Right renal cortex interstitium (tissue), 3 donors: ENCODE results near the gene MDC1. TPM values are rescaled to one million over a fixed set of nuclear protein-coding genes. Genes with fewer than 3 reads are reported as not detected.

Experiments used
- DNase-seq, 3 donors: peaks; one replicate each; pipeline ENCODE4 v3.0.0-alpha.2; 2013; ENCODE audit warnings: low read depth in 3 of 3, low spot score in 2 of 3
- polyA plus RNA-seq, 3 donors: library from polyadenylated mRNA; unstranded; fragments of 120-200 nt; gene quantifications; one replicate each; pipeline ENCODE4 v1.2.1, GENCODE V29; 2013; ENCODE audit not compliant: insufficient read length in 3 of 3

Gene MDC1
- polyA plus RNA-seq, 3 donors, result 33.5 to 43.4 (median 35.6) TPM

DNA sequence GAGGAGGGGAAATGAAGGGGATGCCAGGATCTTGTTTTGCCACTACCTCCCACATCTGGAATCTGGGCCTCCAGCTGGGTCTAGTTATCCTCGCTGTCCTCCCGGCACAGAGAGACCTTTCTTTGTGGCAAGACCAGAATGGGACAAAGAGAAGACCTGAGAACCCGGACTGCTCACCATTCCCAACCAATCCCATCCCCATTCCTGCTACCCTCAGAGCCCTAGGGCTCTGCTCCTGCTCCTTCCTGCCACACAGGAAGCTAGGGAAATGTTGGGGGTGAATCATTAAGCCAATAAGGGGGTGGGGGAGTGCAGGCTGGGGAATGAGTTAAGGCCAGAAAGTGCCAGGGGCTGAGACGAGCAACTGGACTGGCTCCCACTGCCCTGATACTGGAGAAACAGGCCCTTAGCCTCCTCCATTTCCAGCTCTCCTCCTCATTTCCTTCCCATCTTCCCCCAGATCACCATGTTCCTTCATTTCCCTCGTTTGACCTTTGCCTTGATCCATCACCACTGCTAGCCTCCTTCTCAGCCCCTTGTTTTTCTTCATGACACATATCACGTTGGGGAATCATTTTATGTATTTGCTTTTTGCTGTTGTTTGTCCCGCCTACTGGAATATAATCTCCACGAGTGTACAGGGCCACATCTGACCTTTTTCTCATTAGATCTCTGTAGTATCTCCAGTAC lies 31.9 kb upstream of the MDC1 start:
- DNase-seq, result no peak

- DNase-seq, result no peak
Observed at GRCh38 chr6:30747902-30748769, 31.1 kb upstream of the MDC1 start.

- DNase-seq, result no peak
Observed at GRCh38 chr6:30747300-30747687, 30.2 kb upstream of the MDC1 start.

DNA sequence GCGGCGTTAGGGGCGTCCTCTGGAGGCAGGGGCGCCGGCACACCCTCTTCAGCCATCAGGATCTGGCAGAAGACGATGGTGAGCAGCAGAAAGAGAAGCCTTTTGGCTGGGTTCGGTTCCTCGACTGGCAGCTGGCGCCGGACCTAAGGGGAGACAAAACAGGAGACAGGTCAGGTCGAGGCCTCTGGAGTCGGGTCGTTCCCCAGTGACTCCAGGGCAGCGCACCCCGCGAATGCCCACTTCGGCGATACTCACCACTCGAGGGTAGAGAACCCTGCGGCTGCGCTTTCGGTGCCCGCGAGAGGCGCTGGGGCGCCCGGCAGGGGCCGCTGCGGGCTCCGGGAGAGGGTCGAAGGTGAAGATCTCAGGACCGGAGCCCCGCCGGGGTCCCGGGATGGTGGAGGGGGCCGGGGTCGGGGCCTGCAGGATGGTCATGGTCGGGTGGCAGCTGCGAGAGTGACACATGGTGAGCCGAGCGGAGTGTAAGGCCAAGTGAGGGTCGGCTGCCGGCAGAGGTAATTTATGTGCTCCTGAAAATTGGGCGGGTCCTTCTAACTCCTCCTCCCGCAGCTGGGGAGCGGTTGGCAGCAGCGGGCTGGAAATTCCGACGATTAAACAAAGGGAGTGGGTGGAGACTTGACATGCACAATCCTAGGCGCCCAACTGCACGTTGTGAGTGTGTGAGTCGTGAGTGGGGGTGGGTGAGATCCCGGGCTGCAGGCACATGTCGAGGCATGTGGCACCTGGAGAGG lies 27.1 kb upstream of the MDC1 start, which contains the start of gene IER3:
Gene IER3 (minus strand): TSS at position 494 of the 752 bp plus-strand sequence. CDS start 29 bp downstream, at position 465.
- peak in 1 of 3 donors; percentile 82 for DNase-seq

- no peak for DNase-seq
Observed at GRCh38 chr6:30743099-30744053, 26.3 kb upstream of the MDC1 start.

DNA sequence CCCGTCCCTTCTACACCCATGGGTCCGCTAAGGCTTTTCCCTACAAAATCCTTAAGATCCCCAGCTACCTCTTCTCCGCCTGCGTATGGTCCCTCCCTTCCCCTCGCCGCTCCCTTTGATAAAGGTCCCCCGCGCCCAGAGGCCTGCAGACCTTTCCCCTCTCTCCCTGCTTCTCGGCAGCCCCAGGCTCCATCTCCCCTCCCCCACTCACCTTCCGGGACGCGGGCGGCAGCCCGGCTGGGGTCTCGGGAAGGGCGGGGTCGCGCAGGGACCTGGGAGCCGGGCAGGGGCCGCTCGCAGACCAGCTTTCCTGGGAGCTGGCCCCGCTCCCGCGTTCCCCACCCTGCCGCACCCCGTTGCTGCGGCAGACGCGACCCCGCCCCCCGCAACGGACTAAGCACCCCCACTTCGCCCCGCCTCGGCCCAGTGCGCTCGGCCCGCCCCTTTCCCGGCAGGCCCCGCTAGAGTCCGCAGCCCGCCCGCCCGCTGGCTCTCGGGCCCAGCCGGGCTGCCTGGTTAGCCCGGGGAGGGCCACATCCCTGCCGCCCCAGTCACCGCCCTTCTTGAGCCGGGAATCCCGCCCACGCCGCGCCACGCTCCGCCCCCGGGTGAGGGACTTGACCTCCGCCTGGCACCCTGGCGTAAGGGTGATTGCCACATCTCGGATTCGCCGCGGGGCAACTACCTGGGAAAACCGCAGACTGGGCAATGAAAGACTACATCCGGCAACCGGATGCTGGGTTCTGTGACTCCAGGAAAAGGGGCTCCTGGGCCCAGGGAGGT lies 25.4 kb upstream of the MDC1 start, which contains the start of gene FLOT1:
Gene FLOT1 (minus strand): TSS at position 372 of the 783 bp plus-strand sequence. CDS start 498 bp downstream, outside the sequence.
- DNase-seq, result no peak

DNA sequence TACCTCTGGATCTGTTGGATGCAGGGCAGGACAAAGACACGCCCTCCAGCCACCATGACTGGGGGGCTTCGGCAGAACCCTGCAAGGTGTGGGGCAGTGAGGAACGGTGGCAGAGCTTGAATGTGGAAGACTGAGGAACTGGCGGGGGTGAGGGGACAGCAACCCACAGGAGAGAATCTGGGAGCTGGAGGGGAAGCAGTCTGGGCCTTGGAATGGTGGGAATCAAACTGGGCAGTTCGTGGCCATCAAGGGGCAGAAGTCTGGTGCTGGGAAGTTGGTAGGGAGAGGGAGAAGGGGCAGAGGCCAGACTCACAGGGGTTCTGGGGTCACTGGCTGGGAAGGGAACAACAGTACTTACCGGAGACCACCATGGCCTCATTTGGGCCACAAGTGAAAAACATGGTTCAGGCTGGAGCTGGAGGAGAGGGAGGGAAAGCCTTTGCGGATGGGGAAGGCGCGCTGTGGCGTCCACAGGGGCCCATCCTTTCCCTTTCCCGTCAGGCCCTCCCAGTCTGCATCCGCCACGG lies 24.8 kb upstream of the MDC1 start:
- DNase-seq, result no peak

GRCh38 chr6:30741063-30741779 lies 24.1 kb upstream of the MDC1 start:
- no peak for DNase-seq

DNA sequence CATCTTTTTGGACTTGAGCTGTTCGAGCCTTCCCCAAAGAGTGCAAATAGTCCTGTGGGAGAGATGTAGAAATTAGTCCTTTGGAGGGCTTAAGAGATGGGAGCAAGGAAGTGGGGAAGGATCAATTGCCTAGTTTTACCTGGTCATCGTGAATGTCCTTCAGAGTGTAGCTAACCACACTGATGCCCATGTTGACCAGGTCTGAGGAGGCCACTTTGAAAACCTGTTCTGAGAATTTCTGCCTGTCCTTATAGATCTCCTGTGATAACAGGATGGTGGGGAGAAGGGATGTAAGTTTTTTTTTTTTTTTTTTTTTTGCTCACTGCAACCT lies 23.4 kb upstream of the MDC1 start:
- DNase-seq, result no peak

- no peak for DNase-seq
Observed at GRCh38 chr6:30738532-30738931, 21.5 kb upstream of the MDC1 start.

GRCh38 chr6:30735668-30736314 lies 18.7 kb upstream of the MDC1 start:
- no peak for DNase-seq

- no peak for DNase-seq
Observed at GRCh38 chr6:30732237-30732943, 15.3 kb upstream of the MDC1 start.

- no peak for DNase-seq
Observed at GRCh38 chr6:30730601-30731435, 13.7 kb upstream of the MDC1 start.

DNA sequence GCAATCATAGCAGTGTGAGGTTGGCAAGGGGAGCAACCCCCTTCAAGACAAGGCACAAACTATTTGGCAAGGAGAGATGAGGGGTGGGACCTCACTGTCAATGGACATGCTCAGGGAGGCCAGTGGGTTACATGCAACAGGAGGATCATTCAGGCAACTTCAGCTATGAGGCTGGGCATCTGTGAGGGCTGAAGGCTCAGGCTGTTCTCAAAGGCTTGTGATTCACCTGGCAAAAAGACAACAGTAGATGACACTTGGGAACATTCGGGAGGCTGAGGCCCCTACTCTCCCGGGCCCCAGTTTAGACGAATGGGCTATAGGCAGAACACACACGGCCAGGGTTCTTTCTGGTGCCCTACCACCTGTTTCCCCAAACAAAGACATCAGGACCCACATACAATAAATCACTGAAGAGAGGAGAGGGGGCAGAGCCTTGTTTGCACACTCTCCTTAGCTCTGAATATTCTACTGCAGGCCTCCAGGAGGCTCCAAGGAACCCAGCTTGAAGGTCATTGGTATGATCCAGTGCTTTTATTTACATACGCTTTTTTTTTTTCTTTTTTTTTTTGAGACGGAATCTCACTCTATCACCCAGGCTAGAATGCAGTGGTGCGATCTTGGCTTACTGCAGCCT lies 11.0 kb upstream of the MDC1 start:
- no peak for DNase-seq

DNA sequence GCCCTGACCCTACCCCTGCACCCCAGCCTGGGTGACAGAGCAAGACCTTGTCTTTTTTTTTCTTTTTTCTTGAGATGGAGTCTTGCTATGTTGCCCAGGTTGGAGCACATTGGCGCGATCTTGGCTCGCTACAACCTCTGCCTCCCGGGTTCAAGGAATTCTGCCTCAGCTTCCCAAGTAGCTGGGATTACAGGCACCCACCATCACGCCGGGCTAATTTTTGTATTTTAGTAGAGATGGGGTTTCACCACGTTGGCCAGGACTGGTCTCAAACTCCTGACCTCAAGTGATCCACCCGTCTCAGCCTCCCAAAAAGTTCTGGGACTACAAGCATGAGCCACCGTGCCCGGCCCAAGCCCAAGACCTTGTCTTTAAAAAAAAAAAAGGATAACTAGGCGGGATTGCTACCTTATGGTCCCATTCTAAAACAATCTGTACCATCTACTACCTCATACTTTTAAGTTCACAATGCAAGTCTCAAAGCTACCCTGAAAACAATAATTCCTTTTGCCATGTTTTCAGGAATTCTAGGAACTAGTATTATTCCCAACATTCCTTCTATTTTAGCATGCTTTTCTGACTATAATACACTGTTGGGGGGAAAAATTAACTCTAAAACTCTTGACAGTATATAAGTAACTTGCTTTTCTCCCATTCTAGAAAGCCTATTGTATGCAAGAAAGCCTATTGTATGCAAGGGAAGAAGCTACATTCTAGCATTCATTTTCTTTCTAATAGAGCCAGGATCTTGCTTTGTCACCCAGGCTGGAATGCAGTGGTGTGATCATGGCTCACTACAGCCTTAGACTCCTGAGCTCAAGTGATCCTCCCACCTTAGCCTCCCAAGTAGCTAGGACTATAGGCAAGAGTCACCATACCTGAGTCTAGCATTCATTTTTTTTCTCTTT lies 9.7 kb upstream of the MDC1 start:
- DNase-seq, result no peak
